Memory B cell (primary cell): Measurements from ENCODE around the gene POU2AF2.
"Not testable (repeated sequence)": the region's sequence is repeated elsewhere in the genome, so short reads cannot be mapped to it uniquely, and the experiment has no call there.

Source experiments
- ATAC-seq: fragments of 150-1000 bp; cut with Tn5 transposase; 2 replicates; pipeline ENCODE4 v1.10.0; 2021; ENCODE audit warnings: low read depth, mild to moderate bottlenecking, moderate library complexity
- DNase-seq, 2 donors: peaks; one replicate each; pipeline ENCODE4 v3.0.0; 2022; ENCODE audit warnings: low spot score in 2 of 2
- H3K27ac Mint-ChIP-seq: one replicate; pipeline ENCODE4 v1.8.0; 2022; ENCODE audit warnings: mild to moderate bottlenecking, moderate library complexity, mixed read lengths
- H3K27me3 Mint-ChIP-seq: one replicate; pipeline ENCODE4 v1.8.0; 2022; ENCODE audit warnings: mixed read lengths
- H3K36me3 Mint-ChIP-seq: one replicate; pipeline ENCODE4 v1.8.0; 2022; ENCODE audit warnings: mild to moderate bottlenecking, mixed read lengths
- H3K4me1 Mint-ChIP-seq: one replicate; pipeline ENCODE4 v1.8.0; 2022; ENCODE audit warnings: mixed read lengths
- H3K4me3 Mint-ChIP-seq: one replicate; pipeline ENCODE4 v1.8.0; 2022; ENCODE audit warnings: mild to moderate bottlenecking, moderate library complexity, mixed read lengths
- H3K9me3 Mint-ChIP-seq: one replicate; pipeline ENCODE4 v1.8.0; 2022; ENCODE audit warnings: mixed read lengths

The POU2AF2 gene

DNA sequence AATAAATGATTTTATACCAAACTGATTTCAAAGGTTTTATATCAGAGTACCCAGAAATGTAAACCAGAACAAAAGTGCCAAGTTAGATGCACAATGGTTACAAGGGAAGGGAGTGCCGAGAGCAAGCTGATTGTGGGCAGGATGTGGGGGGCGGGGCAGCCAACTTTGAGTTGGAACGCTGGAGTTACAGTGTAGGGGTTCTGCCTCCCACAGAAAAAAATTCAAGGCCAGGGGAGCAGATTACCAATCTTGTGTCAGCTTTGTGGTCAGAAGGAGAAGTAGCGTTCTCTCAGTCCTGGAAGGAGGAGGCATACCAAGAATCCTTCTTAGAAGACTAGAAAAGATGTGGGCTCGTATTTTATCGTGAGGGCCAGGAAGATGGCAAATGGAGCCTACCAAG, 15.9 kb upstream of the POU2AF2 start:
- H3K36me3 Mint-ChIP-seq: peaks cover 2% of the 10 kb centered on the region
- no peak overlapping the region for H3K4me3 Mint-ChIP-seq
- peaks cover 5% of the 10 kb centered on the region for H3K9me3 Mint-ChIP-seq
- no peak for DNase-seq
- peak overlapping the region; percentile 22 for H3K27ac Mint-ChIP-seq
- ATAC-seq: no peak
- H3K27me3 Mint-ChIP-seq: no peaks in the 10 kb centered on the region
- peaks cover 26% of the 10 kb centered on the region for H3K4me1 Mint-ChIP-seq

DNA sequence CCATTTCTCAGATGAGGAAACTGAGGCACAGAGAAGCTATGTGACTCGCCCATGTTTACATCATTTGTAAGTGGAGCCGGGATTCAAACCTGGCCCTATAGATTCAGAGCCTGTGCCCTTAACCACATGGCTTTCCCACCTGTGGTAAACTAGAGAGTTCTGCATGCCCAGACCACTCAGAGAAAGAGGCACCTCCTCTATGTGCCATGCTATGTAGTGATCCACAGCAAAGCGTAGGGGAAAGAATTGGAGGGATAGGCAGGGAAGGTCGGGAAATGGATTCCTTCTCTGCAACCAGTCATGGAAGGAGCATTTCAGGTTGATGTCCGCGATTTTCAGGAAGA, 15.4 kb upstream of the POU2AF2 start:
- peak overlapping the region; percentile 89 for H3K27ac Mint-ChIP-seq
- ATAC-seq (peak; percentile 36), DNase-seq (no peak)
- H3K27me3 Mint-ChIP-seq: no peaks in the 10 kb centered on the region
- peaks cover 26% of the 10 kb centered on the region for H3K4me1 Mint-ChIP-seq
- peaks cover 2% of the 10 kb centered on the region for H3K36me3 Mint-ChIP-seq
- no peaks in the 10 kb centered on the region for H3K9me3 Mint-ChIP-seq
- peak overlapping the region; percentile 78 for H3K4me3 Mint-ChIP-seq

DNA sequence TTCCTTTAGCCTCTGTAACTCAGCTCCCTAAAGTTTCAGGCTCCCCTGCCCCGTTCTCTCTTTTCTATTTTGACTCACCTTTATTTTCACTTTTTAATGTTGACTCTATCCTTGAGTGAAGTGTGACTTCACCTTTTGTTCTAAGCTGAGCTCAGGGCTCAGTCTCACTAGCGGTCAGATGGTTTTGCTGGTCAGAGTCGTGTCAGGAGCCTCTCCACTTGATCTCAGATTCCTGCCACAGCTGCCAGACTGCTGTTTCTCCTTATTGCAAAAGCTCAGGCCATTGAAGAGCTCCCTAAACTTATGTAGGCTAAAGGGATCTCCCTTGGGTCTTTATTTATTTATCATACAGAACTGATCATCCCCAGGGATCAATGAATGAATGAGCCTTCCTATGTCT, 13.7 kb upstream of the POU2AF2 start:
- H3K27ac Mint-ChIP-seq: peak overlapping the region; percentile 19
- no peak for ATAC-seq

DNA sequence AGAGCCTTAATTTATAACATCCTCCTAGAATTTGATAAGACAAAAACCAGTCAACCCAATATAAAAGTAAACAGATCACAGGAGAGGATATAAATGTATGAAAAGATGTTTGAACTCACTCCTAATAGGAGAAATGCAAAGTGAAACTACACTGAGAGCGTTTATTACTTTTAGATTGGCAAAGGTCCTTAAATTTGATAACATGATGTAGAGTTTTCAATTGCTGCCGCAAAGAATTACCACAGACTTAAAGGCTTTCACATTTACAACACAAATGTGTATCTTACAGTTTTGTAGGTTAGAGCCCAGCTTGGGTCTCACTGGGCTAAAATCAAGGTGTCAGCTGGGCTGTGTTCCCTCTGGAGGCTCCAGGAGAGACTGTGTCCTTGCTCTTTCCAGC, 9.1 kb upstream of the POU2AF2 start:
- H3K27ac Mint-ChIP-seq: no peak overlapping the region
- no peak for ATAC-seq
- no peaks in the 10 kb centered on the region for H3K9me3 Mint-ChIP-seq
- H3K27me3 Mint-ChIP-seq: peaks cover 7% of the 10 kb centered on the region
- H3K36me3 Mint-ChIP-seq: peaks cover 2% of the 10 kb centered on the region
- DNase-seq: no peak
- peaks cover 4% of the 10 kb centered on the region for H3K4me1 Mint-ChIP-seq
- H3K4me3 Mint-ChIP-seq: no peak overlapping the region

More for the DNA sequence above, 13.7 kb upstream of the POU2AF2 start:
- peaks cover 2% of the 10 kb centered on the region for H3K36me3 Mint-ChIP-seq
- no peak for DNase-seq
- no peaks in the 10 kb centered on the region for H3K9me3 Mint-ChIP-seq
- no peak overlapping the region for H3K4me3 Mint-ChIP-seq
- peaks cover 22% of the 10 kb centered on the region for H3K4me1 Mint-ChIP-seq
- H3K27me3 Mint-ChIP-seq: no peaks in the 10 kb centered on the region

DNA sequence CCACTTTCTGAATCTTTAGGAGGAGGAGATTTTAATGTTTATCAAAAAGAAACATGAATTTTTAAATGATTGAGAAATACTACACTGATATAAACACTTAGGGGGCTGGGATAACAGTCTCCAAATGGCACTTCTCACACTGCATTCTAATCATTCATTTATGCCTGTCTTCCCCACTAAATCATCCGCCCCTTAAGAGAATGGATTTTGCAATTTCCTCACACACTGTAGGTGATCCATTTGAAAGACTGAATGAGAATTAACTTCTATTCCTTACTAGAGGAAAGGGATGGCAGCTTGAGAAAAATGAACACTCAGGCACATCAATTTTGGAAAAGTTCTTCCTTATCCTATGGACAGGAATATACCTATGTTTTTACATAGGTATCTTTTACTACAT, 7.6 kb upstream of the POU2AF2 start:
- Mint-ChIP-seq H3K27ac (no peak overlapping the region), H3K4me3 (no peak overlapping the region), H3K9me3 (no peaks in the 10 kb centered on the region), H3K36me3 (no peaks in the 10 kb centered on the region), H3K27me3 (peaks cover 10% of the 10 kb centered on the region), H3K4me1 (no peaks in the 10 kb centered on the region)
- ATAC-seq (no peak), DNase-seq (no peak)

DNA sequence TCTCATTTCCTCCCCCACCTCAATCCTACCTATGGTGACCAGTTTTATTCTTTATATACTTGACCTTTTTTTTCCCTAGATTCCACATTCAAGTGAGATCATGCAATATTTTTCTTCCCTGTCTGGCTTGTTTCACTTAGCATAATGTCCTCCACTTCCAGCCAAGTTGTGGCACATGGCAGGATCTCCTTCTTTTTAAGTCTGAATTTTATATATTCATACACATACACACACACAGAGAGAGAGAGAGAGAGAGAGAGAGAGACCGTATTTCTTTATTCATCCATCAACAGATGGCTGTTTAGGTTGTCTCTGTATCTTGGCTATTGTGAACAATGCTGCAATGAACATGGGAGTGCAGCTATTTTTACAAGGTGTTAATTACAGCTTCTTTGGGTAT, 1.4 kb downstream of the POU2AF2 start:
- no peaks in the 10 kb centered on the region for H3K4me1 Mint-ChIP-seq
- no peaks in the 10 kb centered on the region for H3K9me3 Mint-ChIP-seq

DNA sequence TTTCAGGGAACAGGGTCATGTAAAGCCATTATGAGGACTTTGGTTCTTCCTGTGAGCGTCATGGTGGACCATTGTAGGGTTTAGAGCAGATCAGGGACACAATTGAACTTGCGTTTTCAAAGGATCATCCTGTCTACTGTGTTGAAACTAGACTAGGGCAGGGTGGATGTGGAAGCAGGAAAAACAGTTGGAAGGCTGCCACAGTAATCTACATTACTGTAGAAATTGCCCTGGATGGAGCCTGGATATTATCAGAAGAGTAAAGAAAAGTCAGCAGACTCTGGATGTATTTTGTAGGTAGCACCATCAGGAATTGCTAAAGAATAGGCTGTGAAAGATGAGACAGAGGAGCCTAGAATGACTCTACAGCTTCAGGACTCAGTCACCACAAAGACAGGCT, 5.4 kb downstream of the POU2AF2 start:
- Mint-ChIP-seq H3K36me3 (peaks cover 3% of the 10 kb centered on the region), H3K27me3 (peaks cover 12% of the 10 kb centered on the region), H3K4me3 (no peak overlapping the region), H3K9me3 (no peaks in the 10 kb centered on the region), H3K4me1 (no peaks in the 10 kb centered on the region), H3K27ac (no peak overlapping the region)
- ATAC-seq: no peak
- DNase-seq: no peak

More for the DNA sequence above, 1.4 kb downstream of the POU2AF2 start:
- ATAC-seq (no peak), DNase-seq (no peak)
- H3K4me3 Mint-ChIP-seq: no peak overlapping the region
- H3K27me3 Mint-ChIP-seq: peaks cover 17% of the 10 kb centered on the region
- H3K36me3 Mint-ChIP-seq: peaks cover 3% of the 10 kb centered on the region
- no peak overlapping the region for H3K27ac Mint-ChIP-seq

DNA sequence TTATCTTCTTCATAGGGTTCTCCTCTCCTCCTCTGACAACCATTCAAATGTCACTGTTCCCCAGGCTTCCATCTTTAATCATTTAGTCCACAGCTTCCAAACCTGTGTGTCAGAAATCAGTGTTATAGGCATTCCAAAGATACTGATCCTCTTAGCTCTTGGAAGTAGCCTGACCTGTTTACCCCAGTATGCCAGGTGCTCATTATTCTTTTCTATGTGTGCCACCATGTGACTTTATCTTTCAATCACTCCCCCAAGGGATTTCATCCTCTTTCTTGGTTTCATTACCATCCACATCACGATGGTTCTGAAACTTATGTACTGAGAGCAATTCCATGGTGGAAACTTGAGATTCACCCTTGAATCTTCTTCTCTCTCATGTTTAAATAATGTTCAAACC, 7.6 kb downstream of the POU2AF2 start:
- Mint-ChIP-seq H3K36me3 (peaks cover 3% of the 10 kb centered on the region), H3K4me3 (no peak overlapping the region), H3K4me1 (no peaks in the 10 kb centered on the region), H3K27ac (no peak overlapping the region), H3K9me3 (no peaks in the 10 kb centered on the region), H3K27me3 (peaks cover 15% of the 10 kb centered on the region)
- DNase-seq: no peak
- ATAC-seq: peak; percentile 73

DNA sequence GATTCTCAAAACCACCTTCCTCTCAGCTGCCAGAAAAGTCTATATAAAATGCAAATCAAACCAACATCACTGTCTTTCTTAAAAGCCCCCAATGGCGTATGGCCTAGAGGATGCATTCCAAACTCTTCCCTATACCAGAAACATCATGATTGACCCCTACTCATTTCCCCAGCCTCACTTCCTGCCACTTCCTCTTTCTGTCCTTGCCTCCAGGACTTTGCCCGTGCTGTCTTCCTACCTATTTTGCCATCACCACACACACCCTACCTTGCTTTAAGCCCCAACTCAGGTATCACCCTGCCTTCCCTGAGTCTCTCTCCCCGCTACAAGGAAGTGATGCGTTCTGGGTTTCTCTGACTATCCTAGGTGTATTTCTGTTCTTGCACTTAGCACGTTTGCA, 8.1 kb downstream of the POU2AF2 start:
- Mint-ChIP-seq H3K4me1 (no peaks in the 10 kb centered on the region), H3K36me3 (peaks cover 3% of the 10 kb centered on the region), H3K4me3 (no peak overlapping the region), H3K27ac (no peak overlapping the region), H3K9me3 (no peaks in the 10 kb centered on the region), H3K27me3 (peaks cover 15% of the 10 kb centered on the region)
- DNase-seq (no peak), ATAC-seq (no peak)

DNA sequence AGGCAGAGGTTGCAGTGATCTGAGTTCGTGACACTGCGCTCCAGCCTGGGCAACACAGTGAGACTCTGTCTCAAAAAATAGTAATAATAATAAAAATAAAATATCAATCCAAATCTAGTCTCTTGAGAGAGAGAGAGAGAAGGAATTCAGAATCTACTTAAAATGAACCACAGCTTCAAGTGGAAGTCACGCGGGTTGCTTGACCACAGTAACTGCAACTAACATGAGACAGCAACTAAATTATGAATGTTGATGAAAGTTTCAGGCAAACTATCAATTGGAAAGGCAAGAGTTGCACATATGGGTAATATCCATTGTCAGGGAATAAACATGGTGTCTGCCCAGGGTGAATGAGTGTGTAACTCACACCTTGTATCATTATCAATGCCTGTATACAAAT, 12.5 kb downstream of the POU2AF2 start:
- Mint-ChIP-seq H3K27ac (no peak overlapping the region), H3K4me1 (no peaks in the 10 kb centered on the region), H3K9me3 (no peaks in the 10 kb centered on the region), H3K36me3 (peaks cover 1% of the 10 kb centered on the region), H3K4me3 (no peak overlapping the region), H3K27me3 (peaks cover 17% of the 10 kb centered on the region)
- no peak for ATAC-seq
- DNase-seq: no peak

DNA sequence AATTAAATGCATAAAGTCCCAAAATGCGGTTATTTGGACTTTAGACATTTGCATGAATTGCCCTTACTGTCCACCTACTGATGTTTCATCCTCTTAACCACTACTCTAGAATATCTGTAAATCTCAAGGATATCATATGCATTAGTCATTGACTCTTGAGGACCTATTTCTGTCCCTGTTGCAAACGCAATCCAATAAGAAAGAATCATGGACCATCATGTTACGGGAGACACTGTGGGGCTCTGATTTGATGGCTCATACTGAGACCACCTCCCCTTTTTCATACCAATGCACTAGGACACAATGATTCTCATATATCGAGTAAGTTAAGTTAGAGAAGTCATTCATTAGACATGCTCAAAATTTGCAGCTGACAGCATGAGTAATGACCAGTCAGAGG, 14.4 kb downstream of the POU2AF2 start:
- peaks cover 1% of the 10 kb centered on the region for H3K36me3 Mint-ChIP-seq
- no peak overlapping the region for H3K4me3 Mint-ChIP-seq
- ATAC-seq (no peak), DNase-seq (no peak)
- H3K9me3 Mint-ChIP-seq: no peaks in the 10 kb centered on the region
- H3K4me1 Mint-ChIP-seq: peaks cover 4% of the 10 kb centered on the region
- peaks cover 20% of the 10 kb centered on the region for H3K27me3 Mint-ChIP-seq
- H3K27ac Mint-ChIP-seq: no peak overlapping the region

DNA sequence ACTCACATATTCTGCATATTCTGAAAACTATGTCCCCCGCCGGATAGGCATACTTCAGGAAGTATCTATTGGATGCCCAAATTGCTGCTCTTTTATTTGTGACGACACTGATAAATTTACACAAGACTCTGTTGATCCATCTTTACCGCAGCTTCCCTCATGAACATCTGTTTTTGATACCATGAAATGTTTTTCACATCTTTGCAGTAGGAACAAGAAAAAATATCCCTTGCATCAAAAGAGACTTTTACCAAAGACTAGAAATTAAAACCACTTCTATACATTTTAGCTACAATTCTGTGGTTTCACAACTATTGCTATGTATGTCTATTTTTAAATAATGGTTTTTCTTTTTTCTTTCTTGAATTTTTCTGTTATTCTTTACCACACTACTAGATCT, 15.3 kb downstream of the POU2AF2 start:
- H3K36me3 Mint-ChIP-seq: peaks cover 1% of the 10 kb centered on the region
- no peak overlapping the region for H3K4me3 Mint-ChIP-seq
- H3K9me3 Mint-ChIP-seq: no peaks in the 10 kb centered on the region
- DNase-seq: no peak
- no peak overlapping the region for H3K27ac Mint-ChIP-seq
- peaks cover 20% of the 10 kb centered on the region for H3K27me3 Mint-ChIP-seq
- ATAC-seq: no peak
- peaks cover 4% of the 10 kb centered on the region for H3K4me1 Mint-ChIP-seq

DNA sequence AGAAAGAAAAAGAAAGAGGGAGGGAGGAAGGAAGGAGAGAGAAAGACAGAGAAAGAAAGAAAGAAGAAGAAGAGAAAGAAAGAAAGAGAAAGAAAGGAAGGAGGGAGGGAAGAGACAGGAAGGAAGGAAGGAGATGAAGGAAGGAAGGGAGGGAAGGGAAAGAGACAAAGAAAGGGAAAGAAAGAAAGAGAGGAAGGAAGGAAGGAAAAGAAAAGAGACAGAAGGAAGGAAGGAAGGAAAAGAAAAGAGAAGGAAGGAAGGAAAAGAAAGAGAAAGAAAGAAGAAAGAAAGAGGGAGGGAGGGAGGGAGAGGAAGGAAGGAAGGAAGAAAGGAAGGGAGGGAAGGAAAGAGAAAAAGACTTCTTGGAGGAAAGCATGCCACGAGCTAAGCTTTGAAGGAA, 19.1 kb downstream of the POU2AF2 start:
- Mint-ChIP-seq H3K27me3 (peaks cover 16% of the 10 kb centered on the region), H3K4me3 (no peak overlapping the region), H3K4me1 (peaks cover 4% of the 10 kb centered on the region), H3K27ac (no peak overlapping the region), H3K9me3 (no peaks in the 10 kb centered on the region), H3K36me3 (peaks cover 1% of the 10 kb centered on the region)
- DNase-seq: no peak
- no peak for ATAC-seq

DNA sequence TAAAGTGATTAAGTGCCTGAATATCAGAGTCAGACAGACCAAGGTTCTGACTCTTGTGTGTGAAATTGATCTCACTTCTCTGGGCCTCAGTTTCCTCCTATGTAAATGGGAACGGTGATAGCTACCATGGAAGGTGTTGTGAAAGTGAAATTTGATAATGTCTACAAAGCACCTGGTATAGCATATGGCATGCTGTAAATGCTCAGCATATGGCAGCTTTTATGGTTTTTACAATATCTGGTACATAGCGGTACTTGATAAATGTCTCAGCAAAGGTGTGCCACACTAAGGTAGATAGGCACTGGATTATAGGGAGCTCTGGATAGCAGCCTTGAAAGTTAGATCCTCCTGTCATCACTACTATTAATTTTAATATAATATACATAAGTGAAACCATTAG, 19.9 kb downstream of the POU2AF2 start:
- peaks cover 12% of the 10 kb centered on the region for H3K27me3 Mint-ChIP-seq
- no peak for ATAC-seq
- H3K36me3 Mint-ChIP-seq: no peaks in the 10 kb centered on the region
- DNase-seq: no peak
- H3K4me3 Mint-ChIP-seq: no peak overlapping the region
- H3K27ac Mint-ChIP-seq: no peak overlapping the region
- peaks cover 4% of the 10 kb centered on the region for H3K4me1 Mint-ChIP-seq
- H3K9me3 Mint-ChIP-seq: no peaks in the 10 kb centered on the region

DNA sequence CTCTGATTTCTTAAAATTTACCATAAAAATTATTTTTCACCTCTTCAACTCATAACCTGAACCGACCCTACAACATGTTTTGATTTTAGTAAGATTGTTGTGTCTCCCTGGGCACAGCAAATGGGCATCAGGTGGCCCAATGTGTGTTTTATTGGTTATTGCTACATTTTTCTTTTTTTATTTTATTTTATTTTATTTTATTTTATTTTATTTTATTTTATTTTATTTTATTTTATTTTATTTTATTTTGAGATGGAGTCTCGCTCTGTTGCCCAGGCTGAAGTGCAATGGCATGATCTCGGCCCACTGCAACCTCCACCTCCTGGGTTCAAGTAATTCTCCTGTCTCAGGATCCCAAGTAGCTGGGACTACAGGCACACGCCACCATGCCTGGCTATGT, 22.8 kb downstream of the POU2AF2 start:
- not testable (repeated sequence) for H3K9me3 Mint-ChIP-seq, DNase-seq, H3K27ac Mint-ChIP-seq, H3K4me3 Mint-ChIP-seq, H3K36me3 Mint-ChIP-seq, H3K27me3 Mint-ChIP-seq, ATAC-seq
- H3K4me1 Mint-ChIP-seq: peaks cover 13% of the 10 kb centered on the region
